Stomach smooth muscle (tissue), 2 donors: ENCODE results near the gene CAND1.

Experiments
- H3K27ac ChIP-seq: one replicate; pipeline ENCODE4 v1.7.0; 2013; ENCODE audit warnings: mild to moderate bottlenecking, low read length, inconsistent platforms
- H3K27me3 ChIP-seq, 2 donors: one replicate each; pipeline ENCODE4 v1.7.0; 2013; ENCODE audit warnings: low read length in 2 of 2; ENCODE audit not compliant: insufficient read depth in 2 of 2, control insufficient read depth in 1 of 2
- H3K36me3 ChIP-seq, 2 donors: one replicate each; pipeline ENCODE4 v1.7.0; 2013; ENCODE audit warnings: low read length in 2 of 2; ENCODE audit not compliant: control insufficient read depth in 2 of 2, insufficient read depth in 2 of 2
- H3K4me1 ChIP-seq: one replicate; pipeline ENCODE4 v1.7.0; 2013; ENCODE audit warnings: low read length; ENCODE audit not compliant: control insufficient read depth, insufficient read depth
- H3K4me3 ChIP-seq, 2 donors: one replicate each; pipeline ENCODE4 v1.7.0; 2013; ENCODE audit warnings: low read length in 2 of 2
- H3K9ac ChIP-seq, 2 donors: one replicate each; pipeline ENCODE4 v1.7.0; 2013; ENCODE audit warnings: low read length in 2 of 2, mild to moderate bottlenecking in 1 of 2
- H3K9me3 ChIP-seq, 2 donors: one replicate each; pipeline ENCODE4 v1.7.0; 2013; ENCODE audit warnings: low read length in 2 of 2; ENCODE audit not compliant: control insufficient read depth in 2 of 2
- donor health status: healthy.
- donor health status: Pancreatic carcinoma.

The CAND1 gene

GRCh38 chr12:67306712-67307111 lies 37.6 kb downstream of the CAND1 start:
- Histone ChIP-seq H3K27me3 (no peaks in the 10 kb centered on the region), H3K4me3 (no peak overlapping the region), H3K9me3 (no peaks in the 10 kb centered on the region), H3K4me1 (no peaks in the 10 kb centered on the region), H3K27ac (no peak overlapping the region), H3K9ac (no peak overlapping the region), H3K36me3 (peaks cover 38 to 56% of the 10 kb centered on the region in 2 donors)

GRCh38 chr12:67315661-67316060 lies 46.5 kb downstream of the CAND1 start:
- Histone ChIP-seq H3K4me1 (no peaks in the 10 kb centered on the region), H3K9ac (no peak overlapping the region), H3K27me3 (no peaks in the 10 kb centered on the region), H3K27ac (no peak overlapping the region), H3K36me3 (peaks cover 21 to 26% of the 10 kb centered on the region in 2 donors), H3K9me3 (no peaks in the 10 kb centered on the region), H3K4me3 (no peak overlapping the region)

GRCh38 chr12:67318786-67319185 lies 49.6 kb downstream of the CAND1 start:
- no peak overlapping the region for H3K4me3 ChIP-seq
- no peaks in the 10 kb centered on the region for H3K4me1 ChIP-seq
- H3K27me3 ChIP-seq = no peaks in the 10 kb centered on the region
- H3K27ac ChIP-seq = no peak overlapping the region
- no peak overlapping the region for H3K9ac ChIP-seq
- peaks cover 8 to 9% of the 10 kb centered on the region in 2 donors for H3K36me3 ChIP-seq
- H3K9me3 ChIP-seq = no peaks in the 10 kb centered on the region

- peaks cover 0 to 7% of the 10 kb centered on the region in 2 donors for H3K36me3 ChIP-seq
Observed at GRCh38 chr12:67319936-67320335, 50.8 kb downstream of the CAND1 start.

GRCh38 chr12:67320614-67321295 lies 51.6 kb downstream of the CAND1 start:
- Histone ChIP-seq H3K27ac (no peak overlapping the region), H3K27me3 (no peaks in the 10 kb centered on the region), H3K4me1 (no peaks in the 10 kb centered on the region), H3K36me3 (peaks cover 0 to 7% of the 10 kb centered on the region in 2 donors), H3K4me3 (no peak overlapping the region), H3K9ac (no peak overlapping the region), H3K9me3 (no peaks in the 10 kb centered on the region)

More at GRCh38 chr12:67319936-67320335, 50.8 kb downstream of the CAND1 start:
- no peaks in the 10 kb centered on the region for H3K27me3 ChIP-seq
- H3K27ac ChIP-seq = no peak overlapping the region
- no peaks in the 10 kb centered on the region for H3K9me3 ChIP-seq
- H3K4me1 ChIP-seq = no peaks in the 10 kb centered on the region
- no peak overlapping the region for H3K9ac ChIP-seq
- no peak overlapping the region for H3K4me3 ChIP-seq

- peaks cover 0 to 6% of the 10 kb centered on the region in 2 donors for H3K36me3 ChIP-seq
- H3K27ac ChIP-seq = no peak overlapping the region
- no peaks in the 10 kb centered on the region for H3K4me1 ChIP-seq
- H3K9me3 ChIP-seq = no peaks in the 10 kb centered on the region
- H3K4me3 ChIP-seq = no peak overlapping the region
- H3K9ac ChIP-seq = no peak overlapping the region
- H3K27me3 ChIP-seq = no peaks in the 10 kb centered on the region
Observed at GRCh38 chr12:67322580-67322979, 53.4 kb downstream of the CAND1 start.

GRCh38 chr12:67323007-67323406 lies 53.8 kb downstream of the CAND1 start:
- peaks cover 0 to 4% of the 10 kb centered on the region in 2 donors for H3K36me3 ChIP-seq
- H3K9ac ChIP-seq = no peak overlapping the region
- H3K9me3 ChIP-seq = no peaks in the 10 kb centered on the region
- H3K4me3 ChIP-seq = no peak overlapping the region
- no peaks in the 10 kb centered on the region for H3K27me3 ChIP-seq
- no peak overlapping the region for H3K27ac ChIP-seq
- no peaks in the 10 kb centered on the region for H3K4me1 ChIP-seq

GRCh38 chr12:67326637-67327036 lies 57.5 kb downstream of the CAND1 start:
- no peaks in the 10 kb centered on the region for H3K36me3 ChIP-seq
- H3K9ac ChIP-seq = no peak overlapping the region
- no peak overlapping the region for H3K27ac ChIP-seq
- H3K4me3 ChIP-seq = no peak overlapping the region
- H3K9me3 ChIP-seq = no peaks in the 10 kb centered on the region
- H3K27me3 ChIP-seq = no peaks in the 10 kb centered on the region
- no peaks in the 10 kb centered on the region for H3K4me1 ChIP-seq

GRCh38 chr12:67327466-67327865 lies 58.3 kb downstream of the CAND1 start:
- Histone ChIP-seq H3K27me3 (no peaks in the 10 kb centered on the region), H3K4me3 (no peak overlapping the region), H3K27ac (no peak overlapping the region), H3K36me3 (no peaks in the 10 kb centered on the region), H3K9me3 (no peaks in the 10 kb centered on the region), H3K9ac (no peak overlapping the region), H3K4me1 (no peaks in the 10 kb centered on the region)

GRCh38 chr12:67331123-67331522 lies 62.0 kb downstream of the CAND1 start:
- H3K4me1 ChIP-seq = no peaks in the 10 kb centered on the region
- H3K9ac ChIP-seq = no peak overlapping the region
- H3K9me3 ChIP-seq = no peaks in the 10 kb centered on the region
- no peak overlapping the region for H3K4me3 ChIP-seq
- no peaks in the 10 kb centered on the region for H3K27me3 ChIP-seq
- H3K27ac ChIP-seq = no peak overlapping the region
- H3K36me3 ChIP-seq = no peaks in the 10 kb centered on the region

- no peak overlapping the region for H3K9ac ChIP-seq
- H3K36me3 ChIP-seq = no peaks in the 10 kb centered on the region
- H3K9me3 ChIP-seq = no peaks in the 10 kb centered on the region
- no peak overlapping the region for H3K27ac ChIP-seq
- H3K27me3 ChIP-seq = no peaks in the 10 kb centered on the region
- no peak overlapping the region for H3K4me3 ChIP-seq
- no peaks in the 10 kb centered on the region for H3K4me1 ChIP-seq
Observed at GRCh38 chr12:67331828-67332227, 62.7 kb downstream of the CAND1 start.
